OCI-LY1 (cell line): ENCODE data around the gene CACNB2.
"Not testable (repeated sequence)": the region's sequence is repeated elsewhere in the genome, so short reads cannot be mapped to it uniquely, and the experiment has no call there.

Source experiments
- H2AFZ ChIP-seq: fragments of 200-600 bp; sonication (generic), shearing (Covaris generic); 2 replicates; pipeline ENCODE4 v1.6.0; 2014; ENCODE audit warnings: antibody characterized with exemption, mild to moderate bottlenecking, low read length
- H3F3A ChIP-seq: fragments of 200-600 bp; sonication (generic), shearing (Covaris generic); 2 replicates; pipeline ENCODE4 v1.6.0; 2014; ENCODE audit warnings: mild to moderate bottlenecking, antibody characterized with exemption, low read length, moderate library complexity; ENCODE audit not compliant: insufficient read depth
- H3K27ac ChIP-seq: fragments of 200-600 bp; sonication (generic); 2 replicates; pipeline ENCODE4 v1.5.1; 2014; ENCODE audit warnings: low read length, mixed run types, mild to moderate bottlenecking, low read depth; ENCODE audit not compliant: poor library complexity, severe bottlenecking
- H3K27me3 ChIP-seq: fragments of 200-600 bp; sonication (generic); 2 replicates; pipeline ENCODE4 v1.6.0; 2014; ENCODE audit warnings: antibody characterized with exemption, mild to moderate bottlenecking, low read length, moderate library complexity; ENCODE audit not compliant: insufficient read depth
- H3K36me3 ChIP-seq: fragments of 200-600 bp; sonication (generic); 2 replicates; pipeline ENCODE4 v1.6.1; 2014; ENCODE audit warnings: mild to moderate bottlenecking, antibody characterized with exemption, low read length, moderate library complexity, mixed read lengths; ENCODE audit not compliant: insufficient read depth
- H3K4me1 ChIP-seq: fragments of 200-600 bp; sonication (generic); 2 replicates; pipeline ENCODE4 v1.5.1; 2014; ENCODE audit warnings: mild to moderate bottlenecking, low read length, moderate library complexity; ENCODE audit not compliant: insufficient read depth, severe bottlenecking
- H3K4me2 ChIP-seq: fragments of 200-600 bp; sonication (generic), shearing (Covaris generic); 2 replicates; pipeline ENCODE4 v1.6.1; 2014; ENCODE audit warnings: low read length
- H3K4me3 ChIP-seq: fragments of 200-600 bp; sonication (generic); 2 replicates; pipeline ENCODE4 v1.5.1; 2014; ENCODE audit warnings: low read length, low read depth, mild to moderate bottlenecking, mixed read lengths; ENCODE audit not compliant: poor library complexity, severe bottlenecking
- H3K79me2 ChIP-seq: fragments of 200-600 bp; shearing (Covaris generic); 2 replicates; pipeline ENCODE4 v1.6.1; 2016; ENCODE audit warnings: mixed run types, low read length, mixed read lengths; ENCODE audit not compliant: insufficient read depth
- H3K9ac ChIP-seq: fragments of 200-600 bp; sonication (generic), shearing (Covaris generic); 2 replicates; pipeline ENCODE4 v1.6.1; 2014; ENCODE audit warnings: mild to moderate bottlenecking, low read length, mixed read lengths
- H3K9me2 ChIP-seq: fragments of 200-600 bp; sonication (generic), shearing (Covaris generic); 2 replicates; pipeline ENCODE4 v1.6.1; 2014; ENCODE audit warnings: low read depth, mild to moderate bottlenecking, low read length, mixed read lengths
- H3K9me3 ChIP-seq: fragments of 200-600 bp; shearing (Covaris generic); 2 replicates; pipeline ENCODE4 v1.6.1; 2014; ENCODE audit warnings: low read length, mixed read lengths
- H4K20me1 ChIP-seq: fragments of 200-600 bp; sonication (generic), shearing (Covaris generic); 2 replicates; pipeline ENCODE4 v1.6.0; 2016; ENCODE audit warnings: mild to moderate bottlenecking, low read length; ENCODE audit not compliant: insufficient read depth
- EZH2 ChIP-seq: fragments of 200-600 bp; sonication (generic), shearing (Covaris generic); IDR thresholded peaks from 2 replicates; pipeline ENCODE4 v1.8.0; 2017; ENCODE audit warnings: borderline replicate concordance, mixed run types, mild to moderate bottlenecking, antibody characterized with exemption, low read length, moderate library complexity, mixed read lengths
- TF ChIP-seq, protein P1 (sequence below): fragments of 200-600 bp; sonication (generic), shearing (Covaris generic); IDR thresholded peaks from 2 replicates; pipeline ENCODE4 v1.5.1; 2017; ENCODE audit warnings: mild to moderate bottlenecking, antibody characterized with exemption, low read length, moderate library complexity, mixed read lengths

The CACNB2 gene

DNA sequence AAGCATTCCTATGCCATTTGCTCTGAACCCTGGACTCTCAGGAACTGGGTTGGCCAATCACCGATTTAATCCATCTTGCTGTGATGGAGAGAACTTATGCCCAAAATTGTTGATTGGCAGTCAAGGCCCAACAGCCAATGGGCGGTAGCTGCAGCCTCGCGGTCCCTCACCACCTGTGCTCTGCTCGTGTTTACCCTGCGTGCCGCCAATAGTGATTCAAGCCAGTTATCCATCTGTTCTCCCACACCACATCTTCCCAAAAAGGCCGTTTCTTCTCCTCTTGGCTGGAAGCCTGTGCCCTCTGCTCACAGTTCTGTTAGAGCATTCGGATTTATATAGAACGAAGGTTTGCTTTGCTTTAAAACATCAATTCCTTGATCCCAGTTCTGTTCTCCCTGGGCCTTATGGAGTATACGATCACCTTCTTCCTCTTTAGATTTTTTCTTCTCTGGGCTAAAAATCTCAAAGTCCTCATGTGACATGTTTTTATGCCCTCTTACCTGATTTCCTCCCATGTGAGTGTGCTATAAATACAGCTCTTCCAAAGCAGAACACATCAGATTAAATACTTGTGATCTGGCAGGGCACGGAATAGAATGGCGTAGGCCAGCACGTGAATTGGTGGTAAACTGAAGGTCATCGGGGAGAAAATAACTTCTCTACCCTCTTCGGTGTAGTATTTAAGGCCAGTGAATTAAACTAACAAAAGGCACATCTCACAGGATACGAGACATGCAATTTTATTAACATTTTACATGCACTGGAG lies 298.3 kb downstream of the CACNB2 start:
- H3K27ac ChIP-seq: no peak overlapping the region
- no peak overlapping the region for H3K4me3 ChIP-seq
- no peaks in the 10 kb centered on the region for H3K9me2 ChIP-seq
- H3K36me3 ChIP-seq: no peaks in the 10 kb centered on the region; the same call in 1 of the 2 replicates
- no peaks in the 10 kb centered on the region for H3K4me1 ChIP-seq
- TF ChIP-seq, protein P1, sequence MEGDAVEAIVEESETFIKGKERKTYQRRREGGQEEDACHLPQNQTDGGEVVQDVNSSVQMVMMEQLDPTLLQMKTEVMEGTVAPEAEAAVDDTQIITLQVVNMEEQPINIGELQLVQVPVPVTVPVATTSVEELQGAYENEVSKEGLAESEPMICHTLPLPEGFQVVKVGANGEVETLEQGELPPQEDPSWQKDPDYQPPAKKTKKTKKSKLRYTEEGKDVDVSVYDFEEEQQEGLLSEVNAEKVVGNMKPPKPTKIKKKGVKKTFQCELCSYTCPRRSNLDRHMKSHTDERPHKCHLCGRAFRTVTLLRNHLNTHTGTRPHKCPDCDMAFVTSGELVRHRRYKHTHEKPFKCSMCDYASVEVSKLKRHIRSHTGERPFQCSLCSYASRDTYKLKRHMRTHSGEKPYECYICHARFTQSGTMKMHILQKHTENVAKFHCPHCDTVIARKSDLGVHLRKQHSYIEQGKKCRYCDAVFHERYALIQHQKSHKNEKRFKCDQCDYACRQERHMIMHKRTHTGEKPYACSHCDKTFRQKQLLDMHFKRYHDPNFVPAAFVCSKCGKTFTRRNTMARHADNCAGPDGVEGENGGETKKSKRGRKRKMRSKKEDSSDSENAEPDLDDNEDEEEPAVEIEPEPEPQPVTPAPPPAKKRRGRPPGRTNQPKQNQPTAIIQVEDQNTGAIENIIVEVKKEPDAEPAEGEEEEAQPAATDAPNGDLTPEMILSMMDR: no peak
- no peak for TF ChIP-seq EZH2
- H3F3A ChIP-seq: no peaks in the 10 kb centered on the region
- H3K79me2 ChIP-seq: no peaks in the 10 kb centered on the region
- H3K9ac ChIP-seq: no peak overlapping the region
- H3K27me3 ChIP-seq: no peaks in the 10 kb centered on the region
- no peak overlapping the region for H2AFZ ChIP-seq
- no peaks in the 10 kb centered on the region for H3K9me3 ChIP-seq
- H4K20me1 ChIP-seq: no peaks in the 10 kb centered on the region
- no peak overlapping the region for H3K4me2 ChIP-seq

DNA sequence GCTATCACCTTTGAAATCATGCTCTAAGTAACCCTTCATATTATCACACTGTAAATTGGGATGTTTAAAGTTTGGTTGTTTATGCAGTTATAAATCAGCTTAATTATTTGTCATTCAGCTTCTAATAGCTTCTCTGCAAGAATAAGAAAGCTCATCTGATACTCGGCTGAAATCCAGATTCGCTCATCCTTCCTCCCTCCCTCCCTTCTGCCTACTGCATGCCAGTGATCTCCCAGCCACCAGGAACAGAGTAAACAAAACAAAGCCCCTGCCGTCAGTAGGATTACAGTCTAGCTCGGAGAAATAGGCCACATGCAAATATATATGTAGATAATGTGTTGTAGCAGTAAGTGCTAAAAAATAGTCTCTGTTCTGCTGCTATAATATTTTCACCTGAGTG lies 299.4 kb downstream of the CACNB2 start:
- Histone ChIP-seq H3K9me3 (no peaks in the 10 kb centered on the region; the same call in 1 of the 2 replicates), H3K4me2 (no peak overlapping the region), H4K20me1 (no peaks in the 10 kb centered on the region), H3K9me2 (no peaks in the 10 kb centered on the region), H3K36me3 (no peaks in the 10 kb centered on the region; the same call in 1 of the 2 replicates), H3K4me3 (no peak overlapping the region), H3K4me1 (no peaks in the 10 kb centered on the region), H2AFZ (no peak overlapping the region), H3K27ac (no peak overlapping the region), H3F3A (no peaks in the 10 kb centered on the region), H3K27me3 (no peaks in the 10 kb centered on the region), H3K79me2 (no peaks in the 10 kb centered on the region), H3K9ac (no peak overlapping the region)
- TF ChIP-seq, protein P1: no peak
- TF ChIP-seq EZH2: no peak

DNA sequence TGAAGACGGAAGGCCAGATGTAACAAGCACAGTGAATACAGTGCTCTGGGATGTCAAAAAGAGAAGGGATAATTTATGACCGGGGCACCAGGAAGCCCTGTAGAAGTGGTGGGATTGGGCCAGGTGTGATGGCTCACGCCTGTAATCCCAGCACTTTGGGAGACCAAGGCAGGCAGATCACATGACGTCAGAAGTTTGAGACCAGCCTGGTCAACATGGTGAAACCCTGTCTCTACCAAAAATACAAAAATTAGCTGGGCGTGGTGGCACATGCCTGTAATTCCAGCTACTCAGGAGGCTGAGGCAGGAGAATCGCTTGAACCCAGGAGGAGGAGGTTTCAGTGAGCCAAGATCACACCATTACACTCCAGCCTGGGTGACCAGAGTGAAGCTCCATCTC lies 305.4 kb downstream of the CACNB2 start:
- H4K20me1 ChIP-seq, H3K4me2 ChIP-seq, H3K9ac ChIP-seq, H3K36me3 ChIP-seq, H3K4me3 ChIP-seq, H3F3A ChIP-seq, H3K9me3 ChIP-seq, H3K79me2 ChIP-seq, H3K9me2 ChIP-seq, H2AFZ ChIP-seq, H3K27me3 ChIP-seq, H3K27ac ChIP-seq: not testable (repeated sequence)
- peaks cover 12% of the 10 kb centered on the region for H3K4me1 ChIP-seq

DNA sequence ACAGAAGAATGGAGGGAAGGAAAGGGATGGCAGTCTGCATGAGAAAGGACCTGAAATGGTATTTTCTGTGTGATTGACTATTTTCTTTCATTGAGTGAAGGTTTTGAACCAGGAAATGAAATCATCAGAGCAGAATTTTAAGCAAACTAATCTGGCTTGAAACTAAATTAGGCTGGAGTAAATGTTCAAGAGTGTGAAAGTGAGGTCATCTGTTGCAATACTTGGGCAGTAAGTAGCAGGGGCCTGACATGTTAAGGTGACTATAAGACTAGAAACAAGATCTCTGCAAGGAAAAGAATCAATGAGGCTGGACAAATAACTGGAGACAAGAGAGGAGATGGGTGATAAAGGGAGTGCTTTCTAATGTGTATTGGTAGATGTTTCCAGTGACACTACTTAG lies 306.0 kb downstream of the CACNB2 start:
- H2AFZ ChIP-seq: no peak overlapping the region
- no peaks in the 10 kb centered on the region for H3F3A ChIP-seq
- H3K4me3 ChIP-seq: no peak overlapping the region
- no peaks in the 10 kb centered on the region for H3K9me2 ChIP-seq
- peaks cover 12% of the 10 kb centered on the region for H3K4me1 ChIP-seq
- H3K36me3 ChIP-seq: no peaks in the 10 kb centered on the region; the same call in 1 of the 2 replicates
- no peak for TF ChIP-seq EZH2
- TF ChIP-seq, protein P1: no peak
- no peak overlapping the region for H3K4me2 ChIP-seq
- H3K79me2 ChIP-seq: no peaks in the 10 kb centered on the region
- H3K9ac ChIP-seq: no peak overlapping the region
- H3K9me3 ChIP-seq: no peaks in the 10 kb centered on the region; the same call in 1 of the 2 replicates
- no peaks in the 10 kb centered on the region for H4K20me1 ChIP-seq
- no peaks in the 10 kb centered on the region; the same call in 1 of the 2 replicates for H3K27me3 ChIP-seq
- no peak overlapping the region for H3K27ac ChIP-seq
